Measurements from ENCODE around the gene CCDC148.

The CCDC148 gene

GRCh38 chr2:158325031-158325781 lies 131.3 kb downstream of the CCDC148 start:
- no peak overlapping the region for H3K27ac ChIP-seq (ENCODE audit: poor library complexity, severe bottlenecking)
- H3K4me1 ChIP-seq (ENCODE audit: insufficient read depth, poor library complexity, severe bottlenecking), result peaks cover 19% of the 10 kb centered on the region
- H3K9me3 ChIP-seq (ENCODE audit: severe bottlenecking), result no peaks in the 10 kb centered on the region
- DNase-seq (ENCODE audit: low spot score), result no peak
- no peak for TF ChIP-seq CTCF (IDR thresholded peaks at IDR 0.05; ENCODE audit: poor library complexity, severe bottlenecking)
- no peak overlapping the region for H3K4me3 ChIP-seq (ENCODE audit: severe bottlenecking)
- H3K36me3 ChIP-seq (ENCODE audit: low read depth), result no peaks in the 10 kb centered on the region
- H3K27me3 ChIP-seq (ENCODE audit: insufficient read depth, poor library complexity, severe bottlenecking), result no peaks in the 10 kb centered on the region
- peak; percentile 71 for ATAC-seq (ENCODE audit: low read depth)

DNA sequence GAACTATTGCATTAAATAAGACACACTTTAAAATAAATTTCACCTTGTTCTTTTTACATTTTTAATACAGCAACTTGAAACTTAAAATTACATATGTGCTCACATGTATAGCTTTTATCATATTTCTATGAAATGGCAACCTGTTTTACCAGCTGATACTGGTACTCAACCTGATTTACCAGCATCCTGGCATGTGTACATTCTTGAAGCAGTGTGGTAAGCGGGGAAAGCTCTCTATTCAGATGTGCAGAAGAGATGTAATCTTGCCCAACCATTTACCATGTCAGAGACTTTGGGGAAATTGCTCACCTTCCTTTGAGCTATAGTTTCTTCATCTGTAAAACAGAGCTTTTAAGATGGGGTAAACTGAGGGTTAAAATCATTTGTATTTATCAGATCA lies 133.2 kb downstream of the CCDC148 start:
- H3K4me3 ChIP-seq (ENCODE audit: severe bottlenecking), result no peak overlapping the region
- no peak overlapping the region for H3K27ac ChIP-seq (ENCODE audit: poor library complexity, severe bottlenecking)
- no peak for DNase-seq (ENCODE audit: low spot score)
- no peak for TF ChIP-seq CTCF (IDR thresholded peaks at IDR 0.05; ENCODE audit: poor library complexity, severe bottlenecking)
- no peaks in the 10 kb centered on the region for H3K9me3 ChIP-seq (ENCODE audit: severe bottlenecking)
- no peaks in the 10 kb centered on the region for H3K27me3 ChIP-seq (ENCODE audit: insufficient read depth, poor library complexity, severe bottlenecking)
- H3K4me1 ChIP-seq (ENCODE audit: insufficient read depth, poor library complexity, severe bottlenecking), result peaks cover 19% of the 10 kb centered on the region
- no peaks in the 10 kb centered on the region for H3K36me3 ChIP-seq (ENCODE audit: low read depth)
- ATAC-seq (ENCODE audit: low read depth), result no peak

DNA sequence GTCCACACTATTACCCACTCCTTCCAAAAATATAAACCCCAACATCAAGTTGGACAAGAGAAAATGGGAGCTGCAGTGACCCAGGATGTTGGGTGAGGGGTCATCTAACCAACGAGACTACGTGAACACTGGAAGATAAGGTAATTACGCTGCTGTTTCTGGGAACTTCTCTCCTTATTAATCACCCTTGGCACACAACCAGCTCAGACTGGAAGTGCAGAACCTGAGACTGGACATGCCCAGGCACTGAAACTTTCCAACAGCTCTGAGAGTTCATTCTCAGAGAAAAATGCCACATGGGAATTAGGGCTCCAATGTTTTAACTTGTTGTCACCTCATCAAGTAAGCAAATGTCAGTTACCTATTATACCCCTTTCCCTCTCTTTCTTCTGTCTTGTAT lies 135.3 kb downstream of the CCDC148 start:
- Histone ChIP-seq H3K4me3 (ENCODE audit: severe bottlenecking) (no peak overlapping the region), H3K9me3 (ENCODE audit: severe bottlenecking) (no peaks in the 10 kb centered on the region), H3K36me3 (ENCODE audit: low read depth) (no peaks in the 10 kb centered on the region), H3K27me3 (ENCODE audit: insufficient read depth, poor library complexity, severe bottlenecking) (no peaks in the 10 kb centered on the region), H3K27ac (ENCODE audit: poor library complexity, severe bottlenecking) (peak overlapping the region; percentile 40), H3K4me1 (ENCODE audit: insufficient read depth, poor library complexity, severe bottlenecking) (peaks cover 19% of the 10 kb centered on the region)
- TF ChIP-seq CTCF (IDR thresholded peaks at IDR 0.05; ENCODE audit: poor library complexity, severe bottlenecking), result no peak
- ATAC-seq (ENCODE audit: low read depth), result peak; percentile 96
- peak; percentile 68 for DNase-seq (ENCODE audit: low spot score)

DNA sequence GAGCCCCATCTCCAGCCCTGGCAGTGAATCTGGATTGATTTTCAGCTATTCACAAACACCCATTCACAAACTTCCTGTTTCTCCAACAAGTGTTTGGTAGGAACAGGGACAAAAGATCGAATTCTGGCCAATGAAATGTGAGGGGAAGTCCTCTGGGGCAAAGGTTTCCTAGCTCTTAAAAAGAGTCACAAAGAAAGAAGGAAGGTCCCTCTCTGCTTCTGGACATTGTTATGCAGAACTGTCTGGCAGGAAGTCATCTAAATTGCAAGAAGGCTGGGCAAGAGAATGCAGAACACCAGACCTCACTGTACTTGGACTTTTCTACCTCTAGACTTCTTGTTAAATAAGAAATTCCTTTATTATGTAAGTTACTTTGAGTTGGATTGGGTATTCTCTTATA lies 137.3 kb downstream of the CCDC148 start:
- no peaks in the 10 kb centered on the region for H3K27me3 ChIP-seq (ENCODE audit: insufficient read depth, poor library complexity, severe bottlenecking)
- TF ChIP-seq CTCF (IDR thresholded peaks at IDR 0.05; ENCODE audit: poor library complexity, severe bottlenecking), result no peak
- no peak for DNase-seq (ENCODE audit: low spot score)
- no peak for ATAC-seq (ENCODE audit: low read depth)
- H3K9me3 ChIP-seq (ENCODE audit: severe bottlenecking), result no peaks in the 10 kb centered on the region
- no peaks in the 10 kb centered on the region for H3K36me3 ChIP-seq (ENCODE audit: low read depth)
- no peak overlapping the region for H3K27ac ChIP-seq (ENCODE audit: poor library complexity, severe bottlenecking)
- peaks cover 15% of the 10 kb centered on the region for H3K4me1 ChIP-seq (ENCODE audit: insufficient read depth, poor library complexity, severe bottlenecking)
- H3K4me3 ChIP-seq (ENCODE audit: severe bottlenecking), result no peak overlapping the region

DNA sequence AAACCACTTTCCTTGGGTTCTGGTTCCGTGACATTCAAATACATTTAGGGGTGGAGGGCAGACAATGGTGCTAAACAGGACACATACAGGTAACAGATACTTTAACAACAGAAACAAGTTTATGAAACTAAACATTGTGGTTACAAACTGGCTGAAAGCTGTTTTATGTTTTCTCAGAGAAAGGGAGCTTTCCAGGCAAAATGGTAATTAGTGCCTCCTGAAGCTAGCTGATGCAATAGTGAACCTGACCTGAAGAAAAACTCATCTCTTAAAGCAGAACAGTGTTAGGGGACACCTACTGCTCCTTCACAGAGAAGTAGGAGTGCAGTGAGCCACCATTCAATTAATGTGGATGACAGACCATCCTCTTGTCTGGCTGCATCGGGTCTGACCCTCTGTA lies 138.9 kb downstream of the CCDC148 start:
- DNase-seq (ENCODE audit: low spot score), result no peak
- ATAC-seq (ENCODE audit: low read depth), result no peak
- Histone ChIP-seq H3K27me3 (ENCODE audit: insufficient read depth, poor library complexity, severe bottlenecking) (no peaks in the 10 kb centered on the region), H3K9me3 (ENCODE audit: severe bottlenecking) (no peaks in the 10 kb centered on the region), H3K27ac (ENCODE audit: poor library complexity, severe bottlenecking) (no peak overlapping the region), H3K4me3 (ENCODE audit: severe bottlenecking) (no peak overlapping the region), H3K4me1 (ENCODE audit: insufficient read depth, poor library complexity, severe bottlenecking) (peaks cover 15% of the 10 kb centered on the region), H3K36me3 (ENCODE audit: low read depth) (no peaks in the 10 kb centered on the region)
- TF ChIP-seq CTCF (IDR thresholded peaks at IDR 0.05; ENCODE audit: poor library complexity, severe bottlenecking), result no peak
